ENCODE results near the gene PGF.

PGF gene

DNA sequence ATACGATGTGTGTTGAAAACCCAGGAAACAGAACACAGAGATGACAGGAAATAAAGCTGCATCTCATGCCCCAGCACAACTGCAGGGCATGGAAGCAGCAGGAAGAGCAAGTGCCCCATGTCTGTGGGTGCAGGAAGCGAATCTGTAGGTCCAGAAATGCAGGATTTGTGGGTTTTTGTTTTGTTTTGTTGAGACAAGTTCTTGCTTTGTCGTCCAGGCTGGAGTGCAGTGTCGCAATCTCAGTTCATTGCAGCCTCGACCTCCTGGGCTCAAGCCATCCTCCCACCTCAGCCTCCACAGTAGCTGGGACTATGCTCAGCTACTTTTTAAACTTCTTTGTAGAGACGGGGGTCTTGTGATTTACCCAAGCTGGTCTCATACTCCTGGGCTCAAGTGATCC is 26.2 kb downstream of the PGF start:
- TF ChIP-seq, protein P1, sequence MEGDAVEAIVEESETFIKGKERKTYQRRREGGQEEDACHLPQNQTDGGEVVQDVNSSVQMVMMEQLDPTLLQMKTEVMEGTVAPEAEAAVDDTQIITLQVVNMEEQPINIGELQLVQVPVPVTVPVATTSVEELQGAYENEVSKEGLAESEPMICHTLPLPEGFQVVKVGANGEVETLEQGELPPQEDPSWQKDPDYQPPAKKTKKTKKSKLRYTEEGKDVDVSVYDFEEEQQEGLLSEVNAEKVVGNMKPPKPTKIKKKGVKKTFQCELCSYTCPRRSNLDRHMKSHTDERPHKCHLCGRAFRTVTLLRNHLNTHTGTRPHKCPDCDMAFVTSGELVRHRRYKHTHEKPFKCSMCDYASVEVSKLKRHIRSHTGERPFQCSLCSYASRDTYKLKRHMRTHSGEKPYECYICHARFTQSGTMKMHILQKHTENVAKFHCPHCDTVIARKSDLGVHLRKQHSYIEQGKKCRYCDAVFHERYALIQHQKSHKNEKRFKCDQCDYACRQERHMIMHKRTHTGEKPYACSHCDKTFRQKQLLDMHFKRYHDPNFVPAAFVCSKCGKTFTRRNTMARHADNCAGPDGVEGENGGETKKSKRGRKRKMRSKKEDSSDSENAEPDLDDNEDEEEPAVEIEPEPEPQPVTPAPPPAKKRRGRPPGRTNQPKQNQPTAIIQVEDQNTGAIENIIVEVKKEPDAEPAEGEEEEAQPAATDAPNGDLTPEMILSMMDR (IDR thresholded peaks at IDR 0.05; ENCODE audit: low read depth, low read length, missing control alignments) = no peak
- in situ Hi-C loops (cut with HindIII; ENCODE audit: low sequenced_read_pairs) = no loop called here
- no peak for DNase-seq (ENCODE audit: low read depth)

DNA sequence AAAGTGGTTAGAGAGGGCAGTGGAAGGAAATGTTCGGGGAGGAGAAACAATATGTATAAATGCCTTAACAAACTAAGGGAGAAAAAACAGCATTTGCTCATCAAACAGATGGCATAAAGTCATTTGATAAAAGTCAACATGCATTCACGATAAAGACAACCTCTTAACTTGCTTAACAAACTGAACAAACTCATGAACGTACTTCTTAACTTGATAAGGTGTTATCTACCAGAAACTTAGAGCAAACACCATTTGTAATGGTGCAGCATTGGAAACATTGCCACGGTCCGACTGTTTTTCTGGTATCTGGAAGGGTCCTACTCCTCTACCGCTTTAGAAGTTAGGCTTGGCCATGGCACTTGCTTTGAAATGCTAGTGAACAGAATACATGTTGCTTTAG is 28.2 kb downstream of the PGF start:
- TF ChIP-seq, protein P1 (IDR thresholded peaks at IDR 0.05; ENCODE audit: low read depth, low read length, missing control alignments) = no peak
- no peak for DNase-seq (ENCODE audit: low read depth)
- in situ Hi-C loops (cut with HindIII; ENCODE audit: low sequenced_read_pairs) = no loop called here
- H3K4me3 ChIP-seq (ENCODE audit: low read depth, low read length) = no peak overlapping the region

More for the DNA sequence above, 26.2 kb downstream of the PGF start:
- no peak overlapping the region for H3K4me3 ChIP-seq (ENCODE audit: low read depth, low read length)

- no peak overlapping the region for H3K4me3 ChIP-seq (ENCODE audit: low read depth, low read length)
- in situ Hi-C loops (cut with HindIII; ENCODE audit: low sequenced_read_pairs) = loop anchor here (25.0 kb wide), 1 partner anchor 163 kb away; no protein-coding TSS in a partner anchor
- DNase-seq (ENCODE audit: low read depth) = no peak
- TF ChIP-seq, protein P1 (IDR thresholded peaks at IDR 0.05; ENCODE audit: low read depth, low read length, missing control alignments) = no peak
These were observed 31.3 kb downstream of the PGF start for GRCh38 chr14:74924061-74924460.

GRCh38 chr14:74922752-74923401 is 32.5 kb downstream of the PGF start, which contains the start of gene RPS6KL1:
Gene RPS6KL1 (minus strand): TSS chr14:74923260. CDS start chr14:74921541, 1,719 bp downstream.
- DNase-seq (ENCODE audit: low read depth) = peak; percentile 33
- TF ChIP-seq, protein P1 (IDR thresholded peaks at IDR 0.05; ENCODE audit: low read depth, low read length, missing control alignments) = no peak
- H3K4me3 ChIP-seq (ENCODE audit: low read depth, low read length) = peak within 1 kb of the TSS; percentile 46
- in situ Hi-C loops (cut with HindIII; ENCODE audit: low sequenced_read_pairs) = loop anchor here (25.0 kb wide), 1 partner anchor 164 kb away; no protein-coding TSS in a partner anchor

DNA sequence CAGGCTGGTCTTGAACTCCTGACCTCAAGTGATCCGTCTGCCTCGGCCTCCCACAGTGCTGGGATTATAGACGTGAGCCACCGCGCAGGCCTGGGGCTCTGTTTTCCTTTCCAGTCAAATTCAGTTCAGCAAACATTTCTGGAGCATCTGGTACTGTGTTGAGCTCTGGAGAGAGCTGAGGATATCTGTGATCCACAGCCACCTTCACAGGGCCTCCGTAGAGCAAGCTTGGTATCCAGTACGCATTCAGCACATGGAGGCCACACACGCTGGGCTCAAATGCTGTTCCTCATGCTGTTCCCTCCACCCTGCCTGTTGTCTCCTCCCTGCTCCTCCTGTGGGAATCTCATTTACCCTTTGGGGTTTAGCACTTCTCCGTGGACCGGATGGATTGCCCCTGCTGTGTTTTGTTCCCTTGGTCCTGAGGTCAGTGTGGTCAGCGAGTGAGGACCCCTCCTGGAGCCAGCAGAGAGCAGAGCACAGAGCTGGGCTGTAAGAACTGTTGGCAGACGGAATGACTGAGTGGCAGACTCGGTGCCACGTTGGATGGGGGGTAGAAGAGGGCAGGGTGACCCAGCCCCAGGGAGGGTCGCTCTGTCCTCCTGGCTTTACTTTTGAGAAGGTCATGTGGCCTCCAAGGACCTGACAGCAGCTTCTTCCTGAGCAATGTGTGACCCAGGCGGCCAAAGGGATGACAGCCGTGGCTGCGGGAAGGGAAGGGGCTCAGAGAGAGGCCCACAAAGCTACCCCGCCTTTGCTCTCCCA is 33.2 kb downstream of the PGF start:
- in situ Hi-C loops (cut with HindIII; ENCODE audit: low sequenced_read_pairs) = loop anchor here (25.0 kb wide), 1 partner anchor 165 kb away; no protein-coding TSS in a partner anchor
- H3K4me3 ChIP-seq (ENCODE audit: low read depth, low read length) = peak overlapping the region; percentile 46
- no peak for DNase-seq (ENCODE audit: low read depth)
- TF ChIP-seq, protein P1 (IDR thresholded peaks at IDR 0.05; ENCODE audit: low read depth, low read length, missing control alignments) = no peak

GRCh38 chr14:74921053-74921620 is 34.3 kb downstream of the PGF start:
- no peak for DNase-seq (ENCODE audit: low read depth)
- in situ Hi-C loops (cut with HindIII; ENCODE audit: low sequenced_read_pairs) = loop anchor here (25.0 kb wide), 1 partner anchor 166 kb away; no protein-coding TSS in a partner anchor
- TF ChIP-seq, protein P1 (IDR thresholded peaks at IDR 0.05; ENCODE audit: low read depth, low read length, missing control alignments) = no peak
- H3K4me3 ChIP-seq (ENCODE audit: low read depth, low read length) = no peak overlapping the region

All from astrocyte of the cerebellum (primary cell).